K562 (cell line): Measurements from ENCODE around the gene HK1. TPM values are rescaled to one million over a fixed set of nuclear protein-coding genes. Genes with fewer than 3 reads are reported as not detected.
A peak's percentile ranks its signal among the peaks of the same experiment; 100 is the strongest.

Experiments used
- CBFA2T3 ChIP-seq: fragments of 450-650 bp; IDR thresholded peaks from 2 replicates; pipeline ENCODE4 v1.6.1; 2017
- CBX3 ChIP-seq, 2 experiments: IDR thresholded peaks; 1 replicate in 1 of 2; 2 replicates in 1 of 2; pipeline ENCODE4 v1.6.1; 2012; ENCODE audit warnings: inconsistent platforms in 2 of 2, low read length in 2 of 2, borderline replicate concordance in 1 of 2, control low read depth in 1 of 2
- CHD2 ChIP-seq: IDR thresholded peaks from 2 replicates; pipeline ENCODE4 v1.6.1; 2011; ENCODE audit warnings: low read depth, low read length
- COPS2 ChIP-seq: fragments of 450-650 bp; conservative IDR thresholded peaks from 2 replicates; pipeline ENCODE4 v1.6.1; 2016; ENCODE audit warnings: mild to moderate bottlenecking, moderate library complexity
- CREB5 ChIP-seq: fragments of 250-450 bp; sonication (Bioruptor Pico); IDR thresholded peaks from 2 replicates; pipeline ENCODE4 v1.5.0; 2020; ENCODE audit warnings: mild to moderate bottlenecking
- CREM ChIP-seq: IDR thresholded peaks from 2 replicates; pipeline ENCODE4 v1.6.1; 2014; ENCODE audit warnings: antibody characterized with exemption, low read depth
- EP400 ChIP-seq: fragments of 450-650 bp; IDR thresholded peaks from 2 replicates; pipeline ENCODE4 v1.6.1; 2017; ENCODE audit warnings: antibody characterized with exemption, mild to moderate bottlenecking, moderate library complexity
- FOSL1 ChIP-seq: fragments of 200-800 bp; sonication (Bioruptor generic); conservative IDR thresholded peaks from 2 replicates; pipeline ENCODE4 v1.6.1; 2016; ENCODE audit warnings: missing genetic modification characterization, missing compliant biosample characterization
- HBP1 ChIP-seq: fragments of 450-650 bp; formaldehyde crosslinking; IDR thresholded peaks from 2 replicates; pipeline ENCODE4 v1.4.0; 2022; ENCODE audit warnings: missing genetic modification characterization
- IRF2 ChIP-seq: sonication (generic); formaldehyde crosslinking; IDR thresholded peaks from 2 replicates; pipeline ENCODE4 v1.8.1; 2022; ENCODE audit warnings: mild to moderate bottlenecking, missing genetic modification reagents
- NR2C2 ChIP-seq, 2 experiments: fragments of 200-800 bp in 1 of 2; sonication (Bioruptor generic) in 1 of 2; sonication (generic) in 1 of 2; formaldehyde crosslinking in 1 of 2; IDR thresholded peaks; 2 replicates each; pipeline versions ENCODE4 v1.6.1 to v1.8.0; 2016 to 2022; ENCODE audit warnings: mild to moderate bottlenecking in 1 of 2, missing compliant biosample characterization in 1 of 2, missing genetic modification characterization in 1 of 2, missing genetic modification reagents in 1 of 2
- PATZ1 ChIP-seq: fragments of 250-450 bp; sonication (Bioruptor Pico); IDR thresholded peaks from 2 replicates; pipeline ENCODE4 v1.5.0; 2020; ENCODE audit warnings: mild to moderate bottlenecking, borderline replicate concordance
- POLR2AphosphoS5 ChIP-seq: IDR thresholded peaks from 2 replicates; pipeline ENCODE4 v1.6.1; 2011; ENCODE audit warnings: mild to moderate bottlenecking, low read depth, low read length, moderate library complexity; ENCODE audit not compliant: control insufficient read depth, insufficient read depth
- RBM22 ChIP-seq: fragments of 200-400 bp; formaldehyde crosslinking; IDR thresholded peaks from 2 replicates; pipeline ENCODE4 v1.6.1; 2018; ENCODE audit warnings: low read length, low read depth; ENCODE audit not compliant: poor library complexity, severe bottlenecking
- SMAD2 ChIP-seq: fragments of 150-350 bp; IDR thresholded peaks from 2 replicates; pipeline ENCODE4 v1.6.1; 2014; ENCODE audit warnings: low read depth, mild to moderate bottlenecking, low read length
- SRSF3 ChIP-seq: fragments of 200-400 bp; formaldehyde crosslinking; IDR thresholded peaks from 2 replicates; pipeline ENCODE4 v1.6.1; 2016; ENCODE audit warnings: mild to moderate bottlenecking, low read length, moderate library complexity; ENCODE audit not compliant: insufficient read depth
- ZFP1 ChIP-seq: fragments of 450-650 bp; formaldehyde crosslinking; IDR thresholded peaks from 2 replicates; pipeline ENCODE4 v1.4.0; 2020; ENCODE audit warnings: mild to moderate bottlenecking, mixed read lengths
- ZNF436 ChIP-seq: fragments of 250-450, 450-650 bp; sonication (Bioruptor Pico); formaldehyde crosslinking; IDR thresholded peaks from 2 replicates; pipeline ENCODE4 v1.7.0; 2020; ENCODE audit warnings: mild to moderate bottlenecking
- ZNF507 ChIP-seq: conservative IDR thresholded peaks from 2 replicates; pipeline ENCODE4 v1.6.1; 2017; ENCODE audit warnings: missing genetic modification characterization, missing compliant biosample characterization
- ZNF511 ChIP-seq: sonication (generic); formaldehyde crosslinking; IDR thresholded peaks from 2 replicates; pipeline ENCODE4 v1.8.0; 2022; ENCODE audit warnings: mild to moderate bottlenecking, missing genetic modification reagents
- ZNF551 ChIP-seq: fragments of 250-450 bp; sonication (Bioruptor Pico); IDR thresholded peaks from 2 replicates; pipeline ENCODE4 v1.5.0; 2021; ENCODE audit warnings: mild to moderate bottlenecking, moderate library complexity
- ZNF79 ChIP-seq: fragments of 250-450 bp; sonication (Bioruptor Pico); IDR thresholded peaks from 2 replicates; pipeline ENCODE4 v1.4.0; 2020; ENCODE audit warnings: low read depth, mild to moderate bottlenecking, moderate library complexity
- polyA plus RNA-seq, 8 experiments: library from polyadenylated mRNA; depleted of rRNA in 4 of 8; stranded (reverse) in 5 of 8; unstranded in 3 of 8; fragments of >200 nt; fragmentation: Nextera tagmentation in 2 of 8; fragmentation: Illumina TruSeq in 1 of 8; extraction: Ambion mirVana in 2 of 8; extraction: Trizol in 1 of 8; gene quantifications; 2 replicates each; pipeline versions ENCODE4 v1.2.1 to v1.2.3, GENCODE V29; 2011 to 2014; ENCODE audit warnings: inconsistent platforms in 1 of 8, missing spikeins in 1 of 8
- total RNA-seq, 7 experiments: library from RNA; depleted of rRNA in 6 of 7; stranded (reverse); fragments of >200 nt in 6 of 7; fragmentation: Illumina TruSeq in 2 of 7; extraction: Trizol in 2 of 7; gene quantifications; 2 replicates each; pipeline versions ENCODE4 v1.2.1 to v1.2.3, GENCODE V29; 2011 to 2021; ENCODE audit warnings: low replicate concordance in 1 of 7

The HK1 gene
- total and polyA plus RNA-seq, 9 of the 15 experiments (the other 6 are each of a cell fraction or from before 2014, with no cell fraction given): 29.2 to 444 (median 193) TPM

GRCh38 chr10:69408318-69409175, 130.3 kb downstream of the HK1 start (continued):
- TF ChIP-seq CREB5 (CRISPR knock-in tag) (no peak), ZNF507 (tag) (no peak), HBP1 (CRISPR knock-in tag) (no peak), NR2C2 (CRISPR knock-in tag; IDR thresholded peaks at IDR 0.05) (no peak), NR2C2 (tag; IDR thresholded peaks at IDR 0.05) (no peak), CBFA2T3 (no peak), CREM (peak; percentile 78), IRF2 (CRISPR knock-in tag) (no peak), SMAD2 (no peak), ZFP1 (CRISPR knock-in tag) (no peak), SRSF3 (no peak), ZNF79 (CRISPR knock-in tag) (no peak), CBX3 (IDR thresholded peaks at IDR 0.05; ENCODE audit: borderline replicate concordance in 1 of 2, low read length in 2 of 2) (peak in 1 of 2 experiments; percentile 94; a peak in 2 of 3 replicates), PATZ1 (CRISPR knock-in tag) (no peak), ZNF551 (CRISPR knock-in tag) (no peak), ZNF511 (CRISPR knock-in tag) (no peak), CHD2 (no peak), POLR2AphosphoS5 (peak; percentile 53), ZNF436 (no peak), FOSL1 (tag) (no peak), COPS2 (no peak), EP400 (peak; percentile 12; the same call in 1 of the 2 replicates), RBM22 (no peak)
